ENCODE results near the gene SNX25. TPM values are rescaled to one million over a fixed set of nuclear protein-coding genes. Genes with fewer than 3 reads are reported as not detected.

SNX25 gene
- total and polyA plus RNA-seq, 2 of the 13 experiments (the other 11 are each of a cell fraction or from before 2014, with no cell fraction given): 23.4 to 23.5 TPM

- no peaks in the 10 kb centered on the region for H3K9me3 ChIP-seq (ENCODE audit: low read length)
- no peaks in the 10 kb centered on the region; the same call in 1 of the 2 replicates for H4K20me1 ChIP-seq (ENCODE audit: insufficient read depth, low read length)
- BruUV-seq (replicated peaks): no TSS peak
- ChIA-PET CTCF (ENCODE audit: low intra/inter-chr PET ratio, low total read pairs) (no interaction called here), POLR2A (no interaction called here)
- ATAC-seq: no peak
- H3K27ac ChIP-seq (ENCODE audit: extremely low read length, insufficient read depth, low read length): no peak overlapping the region
- H3K4me3 ChIP-seq (replicated peaks in 1 of 3; ENCODE audit: insufficient read depth in 1 of 3, low read depth in 2 of 3, low read length in 3 of 3): no peak overlapping the region
- intact Hi-C loops (cut with micrococcal nuclease; ENCODE audit: unreplicated experiment) (no loop called here), in situ Hi-C loops (cut with HindIII; ENCODE audit: extremely low pct_ligation_motif_present, low pct_unique_long_range_greater_than_20kb) (no loop called here)
- no peaks in the 10 kb centered on the region for H3K79me2 ChIP-seq (ENCODE audit: insufficient read depth, low read length)
- no peaks in the 10 kb centered on the region for H3K27me3 ChIP-seq (ENCODE audit: control insufficient read depth in 1 of 2, insufficient read depth in 2 of 2, low read length in 2 of 2)
- 100% methylated on average over 4 of the region's 4 CpGs for WGBS (ENCODE audit: low lambda C conversion rate)
- H3K36me3 ChIP-seq (replicated peaks in 1 of 2; ENCODE audit: control insufficient read depth in 1 of 2, insufficient read depth in 2 of 2, low read length in 2 of 2): peaks cover 2 to 34% of the 10 kb centered on the region in 2 experiments; a peak in 3 of 5 replicates
- DNase-seq (ENCODE audit: low spot score): no peak
- H3K4me2 ChIP-seq (ENCODE audit: low read depth, low read length): no peak overlapping the region
- H3K4me1 ChIP-seq (ENCODE audit: insufficient read depth, low read length): peaks cover 8% of the 10 kb centered on the region
- H2AFZ ChIP-seq (ENCODE audit: low read length): no peak overlapping the region
- H3K9ac ChIP-seq (ENCODE audit: insufficient read depth, low read depth, low read length): no peak overlapping the region
- FAIRE-seq: no peak
- TF ChIP-seq USF2 (IDR thresholded peaks at IDR 0.05; ENCODE audit: low read depth, low read length): no peak
- TF ChIP-seq USF2 (CRISPR knock-in tag; IDR thresholded peaks at IDR 0.05; ENCODE audit: borderline replicate concordance): no peak
- no peak for TF ChIP-seq PREB (CRISPR knock-in tag; IDR thresholded peaks at IDR 0.05)
- TF ChIP-seq SOX6 (IDR thresholded peaks at IDR 0.05): no peak
- TF ChIP-seq SOX6 (CRISPR knock-in tag; IDR thresholded peaks at IDR 0.05): no peak
- no peak for TF ChIP-seq ZNF20 (CRISPR knock-in tag; IDR thresholded peaks at IDR 0.05)
- TF ChIP-seq HOMEZ (CRISPR knock-in tag; IDR thresholded peaks at IDR 0.05; ENCODE audit: low read depth): no peak
- no peak for TF ChIP-seq DDIT3 (CRISPR knock-in tag; IDR thresholded peaks at IDR 0.05)
- no peak for TF ChIP-seq ZXDC (CRISPR knock-in tag; IDR thresholded peaks at IDR 0.05)
- TF ChIP-seq POGZ (CRISPR knock-in tag; IDR thresholded peaks at IDR 0.05): no peak
- TF ChIP-seq ATF7 (IDR thresholded peaks at IDR 0.05): no peak
- no peak for TF ChIP-seq ATF7 (CRISPR knock-in tag; IDR thresholded peaks at IDR 0.05)
- TF ChIP-seq ZNF501 (CRISPR knock-in tag; IDR thresholded peaks at IDR 0.05): no peak
- TF ChIP-seq ZNF770 (CRISPR knock-in tag; IDR thresholded peaks at IDR 0.05): no peak
- TF ChIP-seq MBNL3 (CRISPR knock-in tag; conservative IDR thresholded peaks at IDR 0.05): no peak
Observed at GRCh38 chr4:185404031-185404430, 194.6 kb downstream of the SNX25 start.
